Mammary epithelial cell (primary cell): ENCODE measurements around the gene ZSCAN20.

Source experiments
- CTCF ChIP-seq, 2 donors: IDR thresholded peaks in 1 of 2; conservative IDR thresholded peaks in 1 of 2; 2 replicates each; pipeline ENCODE4 v1.5.1; 2011 to 2012; ENCODE audit warnings: inconsistent platforms in 2 of 2, low read length in 2 of 2, mild to moderate bottlenecking in 2 of 2, control low read depth in 1 of 2, low read depth in 1 of 2; ENCODE audit not compliant: insufficient read depth in 1 of 2; ENCODE audit errors: extremely low read depth in 1 of 2
- EZH2 ChIP-seq: IDR thresholded peaks from 2 replicates; pipeline ENCODE4 v1.6.1; 2012; ENCODE audit warnings: low read length, inconsistent platforms, borderline replicate concordance

- TF ChIP-seq EZH2 (no peak), CTCF (conservative IDR thresholded peaks at IDR 0.05 in 1 of 2, IDR thresholded peaks at IDR 0.05 in 1 of 2; ENCODE audit: extremely low read depth in 1 of 2, insufficient read depth in 1 of 2, low read depth in 1 of 2, low read length in 2 of 2) (no peak)
These were observed 43.2 kb downstream of the ZSCAN20 start for GRCh38 chr1:33515607-33516006.
